ENCODE measurements around the gene CRIM1. TPM values are rescaled to one million over a fixed set of nuclear protein-coding genes. Genes with fewer than 3 reads are reported as not detected.
"Not testable (repeated sequence)": the region's sequence is repeated elsewhere in the genome, so short reads cannot be mapped to it uniquely, and the experiment has no call there.

CRIM1 gene
- total RNA-seq, result 100 to 1,000 TPM in 3 of 4 donors, 10 to 100 TPM in 1; 71.7 to 132 (median 118) TPM

DNA sequence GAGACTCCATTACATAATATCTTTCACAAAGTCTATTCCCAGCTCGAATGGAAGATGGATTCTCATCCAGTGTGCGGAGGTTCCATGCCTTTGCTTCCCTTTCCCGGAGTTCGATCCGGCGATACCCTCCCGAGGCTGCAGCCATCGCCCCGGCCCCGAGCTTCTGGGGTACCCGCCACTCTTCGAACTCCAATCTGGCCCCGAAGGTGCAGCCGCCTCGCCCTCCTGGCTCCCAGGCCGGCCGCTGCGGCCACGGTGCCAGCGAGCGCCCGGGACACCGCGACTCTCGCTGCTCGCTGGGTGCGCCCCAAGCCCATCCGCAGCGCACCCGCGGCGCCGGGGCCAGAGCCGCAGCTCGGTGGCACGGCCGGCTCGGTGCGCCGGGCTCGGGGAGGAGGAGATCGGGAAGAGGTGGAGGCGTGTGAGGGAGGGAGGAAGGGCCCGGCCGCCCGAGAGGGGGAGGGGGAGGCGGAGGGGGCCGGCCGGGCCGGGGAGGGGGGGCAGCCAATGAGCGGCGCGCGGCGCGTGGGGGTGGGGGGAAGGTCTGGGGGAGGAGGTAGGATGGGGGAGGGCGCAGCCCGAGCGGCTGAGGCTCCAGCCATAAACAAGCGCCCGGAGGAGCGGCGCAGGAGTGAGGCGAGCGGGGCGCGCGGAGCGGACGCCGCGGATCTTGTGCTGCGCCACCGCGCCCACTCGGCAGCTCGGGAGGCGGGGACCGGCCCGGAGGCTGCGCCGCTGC lies at the start of gene CRIM1:
Gene CRIM1, plus strand, starts transcription at position 628 of the 739 bp plus-strand sequence. CDS start 515 bp downstream, outside the sequence.
- peak in 1 of 2 donors; percentile 53 for TF ChIP-seq POLR2A (IDR thresholded peaks at IDR 0.05)
- TF ChIP-seq, protein P1, sequence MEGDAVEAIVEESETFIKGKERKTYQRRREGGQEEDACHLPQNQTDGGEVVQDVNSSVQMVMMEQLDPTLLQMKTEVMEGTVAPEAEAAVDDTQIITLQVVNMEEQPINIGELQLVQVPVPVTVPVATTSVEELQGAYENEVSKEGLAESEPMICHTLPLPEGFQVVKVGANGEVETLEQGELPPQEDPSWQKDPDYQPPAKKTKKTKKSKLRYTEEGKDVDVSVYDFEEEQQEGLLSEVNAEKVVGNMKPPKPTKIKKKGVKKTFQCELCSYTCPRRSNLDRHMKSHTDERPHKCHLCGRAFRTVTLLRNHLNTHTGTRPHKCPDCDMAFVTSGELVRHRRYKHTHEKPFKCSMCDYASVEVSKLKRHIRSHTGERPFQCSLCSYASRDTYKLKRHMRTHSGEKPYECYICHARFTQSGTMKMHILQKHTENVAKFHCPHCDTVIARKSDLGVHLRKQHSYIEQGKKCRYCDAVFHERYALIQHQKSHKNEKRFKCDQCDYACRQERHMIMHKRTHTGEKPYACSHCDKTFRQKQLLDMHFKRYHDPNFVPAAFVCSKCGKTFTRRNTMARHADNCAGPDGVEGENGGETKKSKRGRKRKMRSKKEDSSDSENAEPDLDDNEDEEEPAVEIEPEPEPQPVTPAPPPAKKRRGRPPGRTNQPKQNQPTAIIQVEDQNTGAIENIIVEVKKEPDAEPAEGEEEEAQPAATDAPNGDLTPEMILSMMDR (IDR thresholded peaks at IDR 0.05), result no peak
- peak; percentile 77 to 97 for DNase-seq (ENCODE audit: low spot score in 2 of 2)
- intact Hi-C loops (cut with DNase I; ENCODE audit: low total_unique reads), result no loop called here
- WGBS, 2 donors, result 0 to 1% methylated on average over 36 to 66 of the region's 82 CpGs
- peak within 1 kb of the TSS; percentile 89 for H3K4me3 ChIP-seq (ENCODE audit: low read depth, poor library complexity, severe bottlenecking)

DNA sequence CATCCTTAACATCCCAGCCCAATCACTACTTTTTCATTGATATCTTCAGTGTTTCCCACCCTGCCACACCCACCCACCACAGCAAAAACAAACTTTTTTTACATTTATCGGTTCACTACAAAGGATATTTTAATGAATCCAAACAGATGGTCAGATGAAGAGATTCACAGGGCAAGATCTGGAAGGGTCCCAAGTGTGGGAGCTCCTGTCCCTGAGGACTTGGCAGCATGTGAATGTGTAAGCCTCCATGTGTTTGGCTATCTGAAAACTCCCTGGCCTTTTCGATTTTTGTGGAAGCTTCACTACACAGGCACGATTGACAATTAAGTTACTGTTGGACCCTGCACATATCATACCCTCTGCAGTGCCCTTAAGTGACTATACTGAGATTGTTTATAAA lies 48.1 kb upstream of the CRIM1 start:
- TF ChIP-seq POLR2A (IDR thresholded peaks at IDR 0.05), result no peak
- TF ChIP-seq, protein P1 (IDR thresholded peaks at IDR 0.05), result no peak
- intact Hi-C loops (cut with DNase I; ENCODE audit: low total_unique reads), result no loop called here
- no peak overlapping the region for H3K4me3 ChIP-seq (ENCODE audit: low read depth, poor library complexity, severe bottlenecking)
- DNase-seq (ENCODE audit: low spot score in 2 of 2), result no peak
- WGBS, 2 donors, result 71 to 77% methylated on average over 3 of the region's 3 CpGs

- WGBS, 2 donors, result 87 to 97% methylated on average over 1 of the region's 1 CpG
- intact Hi-C loops (cut with DNase I; ENCODE audit: low total_unique reads); DNase-seq (ENCODE audit: low spot score in 2 of 2); H3K4me3 ChIP-seq (ENCODE audit: low read depth, poor library complexity, severe bottlenecking): not testable (repeated sequence)
These were observed 45.1 kb upstream of the CRIM1 start for GRCh38 chr2:36310444-36310843.

DNA sequence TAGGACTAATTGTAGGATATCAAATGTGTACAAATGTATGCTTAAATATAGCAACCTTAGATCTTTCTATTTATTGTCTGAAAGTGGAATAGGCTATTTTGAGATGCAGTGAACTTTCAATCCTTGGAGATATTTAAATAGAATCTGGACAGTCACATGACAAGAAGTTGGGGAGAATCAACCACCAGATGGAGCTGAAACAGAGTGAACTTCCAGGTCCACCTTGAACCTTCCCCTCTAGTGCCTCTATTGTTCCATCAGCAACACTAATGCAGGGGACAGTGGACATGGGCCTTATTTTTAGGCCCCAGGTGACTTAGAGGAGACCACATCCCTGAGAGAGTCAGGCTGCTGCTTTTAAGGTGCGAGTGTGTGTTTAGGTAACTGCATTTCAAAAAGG lies 37.0 kb upstream of the CRIM1 start:
- 96 to 100% methylated on average over 1 of the region's 1 CpG for WGBS, 2 donors
- intact Hi-C loops (cut with DNase I; ENCODE audit: low total_unique reads), result no loop called here
- TF ChIP-seq POLR2A (IDR thresholded peaks at IDR 0.05), result no peak
- TF ChIP-seq, protein P1 (IDR thresholded peaks at IDR 0.05), result no peak

GRCh38 chr2:36322108-36322507 lies 33.5 kb upstream of the CRIM1 start:
- no peak for DNase-seq (ENCODE audit: low spot score in 2 of 2)
- TF ChIP-seq, protein P1 (IDR thresholded peaks at IDR 0.05), result no peak
- no peak for TF ChIP-seq POLR2A (IDR thresholded peaks at IDR 0.05)
- 55 to 60% methylated on average over 3 of the region's 3 CpGs for WGBS, 2 donors
- intact Hi-C loops (cut with DNase I; ENCODE audit: low total_unique reads), result no loop called here
- no peak overlapping the region for H3K4me3 ChIP-seq (ENCODE audit: low read depth, poor library complexity, severe bottlenecking)

More for the DNA sequence above, 37.0 kb upstream of the CRIM1 start:
- DNase-seq (ENCODE audit: low spot score in 2 of 2), result no peak
- no peak overlapping the region for H3K4me3 ChIP-seq (ENCODE audit: low read depth, poor library complexity, severe bottlenecking)

GRCh38 chr2:36326286-36326685 lies 29.3 kb upstream of the CRIM1 start:
- intact Hi-C loops (cut with DNase I; ENCODE audit: low total_unique reads), result no loop called here
- TF ChIP-seq, protein P1 (IDR thresholded peaks at IDR 0.05), result no peak
- TF ChIP-seq POLR2A (IDR thresholded peaks at IDR 0.05), result no peak
- DNase-seq (ENCODE audit: low spot score in 2 of 2), result no peak
- H3K4me3 ChIP-seq (ENCODE audit: low read depth, poor library complexity, severe bottlenecking), result no peak overlapping the region
- WGBS, 2 donors, result 38 to 53% methylated on average over 4 of the region's 4 CpGs

Measured in lower leg skin (tissue), 4 donors.